ENCODE results near the gene MUS81.
"Not testable (repeated sequence)": the region's sequence is repeated elsewhere in the genome, so short reads cannot be mapped to it uniquely, and the experiment has no call there.

The MUS81 gene

GRCh38 chr11:65880027-65880426 lies 19.8 kb downstream of the MUS81 start:
- no peak for DNase-seq

DNA sequence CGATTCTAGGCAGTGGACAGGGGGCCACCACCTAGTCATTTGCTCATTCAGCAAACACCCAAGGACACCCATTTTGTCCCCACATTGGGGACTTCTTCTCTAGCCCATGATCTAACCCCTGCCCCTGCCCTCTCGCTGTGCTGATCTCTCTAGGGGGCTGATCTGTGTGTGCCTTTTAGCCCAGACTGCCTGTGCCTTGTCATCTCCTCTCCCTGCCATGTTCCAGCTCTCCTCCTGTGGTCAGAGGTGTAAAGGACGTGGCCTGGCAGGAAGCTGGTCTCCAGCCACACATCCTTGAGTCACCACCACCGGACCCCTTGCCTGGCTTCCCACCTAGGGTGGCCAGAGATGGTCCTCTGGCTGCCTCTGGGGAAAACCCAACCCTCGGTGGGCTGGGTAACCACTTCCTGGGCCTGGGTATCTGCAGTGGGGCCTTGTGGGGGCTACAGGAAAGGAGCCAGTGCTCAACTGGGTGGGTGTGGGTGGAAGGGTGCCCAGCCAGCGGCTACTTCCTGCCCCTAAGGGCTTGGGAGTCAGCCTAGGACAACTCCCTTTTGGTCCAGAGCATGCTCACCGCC lies 20.7 kb downstream of the MUS81 start:
- DNase-seq: no peak

- no peak for DNase-seq
Observed at GRCh38 chr11:65882120-65883057, 22.2 kb downstream of the MUS81 start.

GRCh38 chr11:65883058-65883761 lies 23.0 kb downstream of the MUS81 start:
- DNase-seq: no peak

GRCh38 chr11:65883786-65884715 lies 23.8 kb downstream of the MUS81 start:
- no peak for DNase-seq

- peak; percentile 85 for DNase-seq
Observed at GRCh38 chr11:65884716-65885092, 24.5 kb downstream of the MUS81 start.

DNA sequence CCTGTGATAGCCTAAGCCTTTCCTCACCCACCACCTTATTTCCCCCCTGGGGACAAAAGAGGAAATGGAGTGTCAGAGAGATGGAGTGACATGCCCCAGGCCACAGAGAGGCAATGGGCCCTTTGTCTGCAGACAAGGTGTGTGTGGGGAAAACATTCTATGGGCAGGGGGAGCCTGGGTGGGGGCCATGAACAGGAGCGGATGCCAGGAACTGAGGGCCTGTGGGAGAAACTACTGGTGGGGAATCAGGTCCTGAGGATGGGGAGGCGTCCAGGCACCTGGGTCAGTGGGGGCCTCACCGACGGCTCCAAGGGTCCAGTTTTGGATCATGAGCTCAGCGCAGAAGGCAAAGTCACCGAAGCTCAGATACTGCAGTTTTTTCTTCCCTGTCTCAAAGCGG lies 25.0 kb downstream of the MUS81 start:
- DNase-seq: no peak

DNA sequence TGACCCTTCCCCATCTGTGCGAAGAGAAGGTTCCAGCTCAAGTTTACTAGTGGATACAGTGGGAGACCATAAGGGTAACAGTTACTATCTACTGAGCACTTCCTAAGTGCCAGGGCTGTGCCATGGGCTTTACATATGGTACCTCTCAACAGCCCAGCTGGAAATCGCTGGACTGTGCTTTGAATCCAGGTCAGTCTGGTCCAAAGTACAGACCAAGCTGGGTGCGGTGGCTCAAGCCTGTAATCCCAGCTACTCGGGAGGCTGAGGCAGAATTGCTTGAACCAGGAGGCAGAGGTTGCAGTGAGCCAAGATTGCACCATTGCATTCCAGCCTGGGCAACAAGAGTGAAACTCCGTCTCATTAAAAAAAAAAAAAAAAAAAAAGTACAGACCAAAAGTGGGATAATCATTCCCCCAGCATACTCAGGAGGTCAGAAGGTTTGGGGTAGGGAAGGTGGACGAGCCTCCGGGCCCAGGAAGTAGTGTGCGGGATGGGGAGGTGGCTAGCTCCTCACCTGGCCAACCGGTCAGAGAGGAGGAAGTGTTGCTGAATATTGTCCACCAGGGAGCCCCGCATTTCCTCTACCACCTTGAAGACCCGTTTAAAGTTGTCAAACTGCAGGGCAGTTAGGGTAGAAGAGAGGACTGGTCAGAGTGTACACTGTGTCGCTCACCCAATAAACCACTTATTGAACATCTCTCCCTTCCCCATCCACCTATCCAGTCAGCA lies 25.7 kb downstream of the MUS81 start:
- no peak for DNase-seq

- no peak for DNase-seq
Observed at GRCh38 chr11:65886826-65887722, 26.8 kb downstream of the MUS81 start.

DNA sequence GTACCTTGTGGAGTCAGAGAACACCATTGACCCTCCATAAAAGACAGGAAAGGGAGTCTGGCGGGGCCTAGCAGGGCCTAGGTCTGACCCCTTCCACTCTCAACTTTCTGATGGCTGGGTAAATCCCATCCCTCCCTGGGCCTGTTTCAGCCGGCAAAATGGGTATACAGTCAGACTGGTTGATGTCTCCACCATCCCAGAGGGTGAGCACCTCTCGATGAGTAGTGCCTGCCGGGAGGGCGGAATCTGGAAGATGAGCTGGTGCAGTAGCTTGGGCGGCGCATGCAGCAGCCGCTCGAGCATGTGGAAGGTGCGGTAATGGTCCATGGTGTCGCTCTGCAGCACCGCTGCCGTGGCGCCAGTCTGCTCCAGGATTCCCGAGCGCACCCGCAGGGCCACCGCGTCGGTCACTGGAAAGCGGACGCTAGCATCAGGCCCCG lies 27.5 kb downstream of the MUS81 start:
- DNase-seq: no peak

- DNase-seq: peak; percentile 98
Observed at GRCh38 chr11:65888163-65888814, 28.1 kb downstream of the MUS81 start, which contains the start of gene FIBP. Gene FIBP (minus strand): TSS chr11:65888471. CDS start chr11:65888418, 53 bp downstream.

GRCh38 chr11:65890324-65891218 lies 30.3 kb downstream of the MUS81 start, which contains the start of gene CCDC85B:
Gene CCDC85B (plus strand): TSS chr11:65890673. CDS start chr11:65890784, 111 bp downstream.
- peak; percentile 96 for DNase-seq

GRCh38 chr11:65891219-65892136 lies 31.2 kb downstream of the MUS81 start:
- peak; percentile 29 for DNase-seq

DNA sequence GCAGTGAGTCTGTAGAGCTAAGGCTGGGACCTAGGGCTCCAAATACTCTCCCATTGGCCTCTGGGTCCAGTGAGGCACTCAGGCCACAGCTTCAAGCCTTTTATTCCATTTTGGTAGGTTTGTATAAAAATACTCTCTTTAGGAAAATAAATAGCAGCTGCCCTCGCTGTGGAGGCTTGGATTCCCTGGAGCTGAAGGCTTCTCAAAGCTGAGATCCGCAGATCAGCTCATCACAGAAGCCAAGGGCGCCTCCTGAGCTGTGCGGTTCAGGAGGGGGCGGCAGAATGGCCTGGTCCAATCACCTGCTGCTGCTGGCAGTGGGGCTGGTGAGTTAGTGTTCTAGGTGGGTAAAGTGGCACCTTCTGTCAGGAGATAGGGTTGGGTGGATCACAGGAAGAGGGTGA lies 31.9 kb downstream of the MUS81 start:
- DNase-seq: not testable (repeated sequence)

DNA sequence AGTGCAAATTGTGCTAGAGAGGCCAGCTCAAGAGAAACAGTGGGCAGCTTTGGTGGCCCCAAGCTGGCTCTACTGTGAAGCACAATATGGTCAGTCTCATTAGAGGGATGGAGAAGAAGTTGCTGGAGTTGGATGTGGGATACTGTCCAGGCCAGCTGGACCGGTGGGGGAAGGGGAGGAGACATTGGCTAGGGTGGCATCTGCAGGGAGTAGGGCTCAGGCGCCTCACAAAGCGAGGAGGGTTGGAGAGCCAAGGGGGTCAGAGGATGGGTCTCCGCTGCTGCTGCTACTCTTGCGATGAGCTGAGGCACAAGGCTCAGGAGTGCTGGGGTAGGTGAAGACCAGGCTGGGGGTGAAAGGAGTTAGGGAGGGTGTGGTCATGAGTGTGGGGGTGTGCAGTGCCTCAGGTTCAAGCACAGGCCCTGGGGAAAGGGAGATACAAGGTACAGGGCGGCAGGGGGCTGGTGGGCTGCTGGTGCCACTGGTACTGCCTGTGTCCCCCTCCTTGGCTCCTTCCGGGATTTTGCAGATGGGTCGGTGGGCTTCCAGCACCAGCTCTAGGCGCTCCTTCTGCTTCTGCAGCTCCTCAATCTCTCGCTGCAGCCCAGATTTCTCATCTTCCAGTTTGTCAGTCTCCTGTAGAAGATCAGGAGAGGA lies 32.6 kb downstream of the MUS81 start:
- no peak for DNase-seq

- DNase-seq: no peak
Observed at GRCh38 chr11:65894034-65894591, 33.9 kb downstream of the MUS81 start.

All from retina (tissue), 1 donor.